H1 (cell line): ENCODE results near the gene ARHGEF19. TPM values are rescaled to one million over a fixed set of nuclear protein-coding genes. Genes with fewer than 3 reads are reported as not detected.

Experiments used
- CTCF ChIA-PET: fragments of 300-600 bp; sonication (Branson Sonifier 250); formaldehyde crosslinking; loops from one replicate; lab custom pipeline; 2021; ENCODE audit not compliant: partially characterized antibody; lab: Charles Lee
- POLR2A ChIA-PET: fragments of 300-600 bp; sonication (Branson Sonifier 250); formaldehyde crosslinking; loops from one replicate; lab custom pipeline; 2021; ENCODE audit warnings: inconsistent platforms; ENCODE audit not compliant: partially characterized antibody; lab: Charles Lee
- DNase-seq, 2 experiments: peaks; one replicate each; pipeline versions ENCODE4 v3.0.0 to v3.0.0-alpha.2; 2010 to 2022; ENCODE audit warnings: low spot score in 2 of 2, low read depth in 1 of 2, mixed read lengths in 1 of 2
- FAIRE-seq: peaks from 2 replicates; lab custom pipeline; 2011; peaks lifted over from hg19 to GRCh38; lab: Jason Lieb, UNC
- H2AFZ ChIP-seq: 2 replicates; pipeline ENCODE4 v1.8.1; 2012; ENCODE audit warnings: low read length, inconsistent platforms
- H2AK5ac ChIP-seq: 2 replicates; pipeline ENCODE4 v1.6.1; 2013; ENCODE audit warnings: low read depth, low read length
- H2BK120ac ChIP-seq: replicated peaks from 2 replicates; pipeline ENCODE3; 2013; ENCODE audit warnings: low read depth, low read length, inconsistent platforms
- H2BK12ac ChIP-seq: 2 replicates; pipeline ENCODE4 v1.6.1; 2013; ENCODE audit warnings: low read depth, low read length
- H2BK15ac ChIP-seq: 2 replicates; pipeline ENCODE4 v1.6.1; 2013; ENCODE audit warnings: low read length
- H2BK20ac ChIP-seq: 2 replicates; pipeline ENCODE4 v1.6.1; 2013; ENCODE audit warnings: low read length
- H2BK5ac ChIP-seq: 2 replicates; pipeline ENCODE4 v1.6.1; 2013; ENCODE audit warnings: low read depth, low read length
- H3K14ac ChIP-seq: 2 replicates; pipeline ENCODE4 v1.6.1; 2013; ENCODE audit warnings: inconsistent platforms; ENCODE audit not compliant: insufficient read length
- H3K18ac ChIP-seq: 2 replicates; pipeline ENCODE4 v1.6.1; 2013; ENCODE audit warnings: low read length; ENCODE audit errors: extremely low read depth
- H3K23ac ChIP-seq: 2 replicates; pipeline ENCODE4 v1.6.1; 2013; ENCODE audit warnings: inconsistent platforms; ENCODE audit not compliant: insufficient read length
- H3K23me2 ChIP-seq: 2 replicates; pipeline ENCODE4 v1.6.1; 2013; ENCODE audit warnings: low read depth, low read length
- H3K27ac ChIP-seq: 2 replicates; pipeline ENCODE4 v1.6.1; 2011; ENCODE audit warnings: low read depth, low read length, inconsistent platforms
- H3K27me3 ChIP-seq, 4 experiments: replicated peaks in 1 of 4; 1 replicate in 1 of 4; 2 replicates in 3 of 4; pipeline versions ENCODE4 v1.6.1 to v1.8.1; 2011 to 2013; ENCODE audit warnings: low read length in 3 of 4, mild to moderate bottlenecking in 3 of 4, inconsistent platforms in 2 of 4, mixed read lengths in 2 of 4, moderate library complexity in 1 of 4; ENCODE audit not compliant: control insufficient read depth in 3 of 4, insufficient read depth in 3 of 4; ENCODE audit errors: extremely low read depth in 1 of 4
- H3K36me3 ChIP-seq, 4 experiments: 2 replicates each; pipeline versions ENCODE4 v1.6.1 to v1.8.1; 2011 to 2013; ENCODE audit warnings: mild to moderate bottlenecking in 4 of 4, low read length in 3 of 4, moderate library complexity in 2 of 4, control low read depth in 1 of 4, inconsistent platforms in 1 of 4; ENCODE audit not compliant: insufficient read depth in 4 of 4, control insufficient read depth in 2 of 4
- H3K4ac ChIP-seq: replicated peaks from 2 replicates; pipeline ENCODE3; 2013; ENCODE audit warnings: low read length, low read depth, mixed read lengths, inconsistent platforms; ENCODE audit not compliant: insufficient read length
- H3K4me1 ChIP-seq, 4 experiments: replicated peaks in 1 of 4; 1 replicate in 1 of 4; 2 replicates in 3 of 4; pipeline versions ENCODE4 v1.6.1 to v1.8.1; 2011 to 2013; ENCODE audit warnings: low read length in 3 of 4, inconsistent platforms in 2 of 4, mixed read lengths in 1 of 4; ENCODE audit not compliant: insufficient read depth in 4 of 4, control insufficient read depth in 3 of 4
- H3K4me2 ChIP-seq, 2 experiments: 2 replicates each; pipeline versions ENCODE4 v1.6.1 to v1.8.1; 2011 to 2013; ENCODE audit warnings: low read depth in 2 of 2, low read length in 2 of 2, control low read depth in 1 of 2, inconsistent platforms in 1 of 2, mild to moderate bottlenecking in 1 of 2; ENCODE audit not compliant: insufficient read depth in 1 of 2
- H3K4me3 ChIP-seq, 4 experiments: fragments of 200-600, 300-600 bp in 1 of 4; sonication (generic), shearing (Covaris generic), sonication (Bioruptor Twin) in 1 of 4; 2 replicates each; pipeline versions ENCODE4 v1.5.1 to v1.8.1; 2011 to 2016; ENCODE audit warnings: low read length in 4 of 4, low read depth in 3 of 4, control low read depth in 2 of 4, inconsistent platforms in 2 of 4, mild to moderate bottlenecking in 2 of 4, mixed read lengths in 1 of 4, moderate library complexity in 1 of 4; ENCODE audit not compliant: insufficient read depth in 2 of 4; ENCODE audit errors: extremely low read depth in 1 of 4
- H3K56ac ChIP-seq: replicated peaks from 2 replicates; pipeline ENCODE3; 2013; ENCODE audit warnings: low read depth, mild to moderate bottlenecking, mixed read lengths, low read length, inconsistent platforms; ENCODE audit not compliant: insufficient read length
- H3K79me1 ChIP-seq: 2 replicates; pipeline ENCODE4 v1.6.1; 2013; ENCODE audit warnings: low read depth, low read length, control low read depth
- H3K79me2 ChIP-seq, 2 experiments: 2 replicates each; pipeline versions ENCODE4 v1.6.1 to v1.8.1; 2012 to 2013; ENCODE audit warnings: low read length in 2 of 2, mild to moderate bottlenecking in 2 of 2, inconsistent platforms in 1 of 2; ENCODE audit not compliant: insufficient read depth in 2 of 2, control insufficient read depth in 1 of 2
- H3K9ac ChIP-seq, 4 experiments: replicated peaks in 1 of 4; 1 replicate in 1 of 4; 2 replicates in 3 of 4; pipeline versions ENCODE4 v1.6.1 to v1.8.1; 2011 to 2013; ENCODE audit warnings: low read depth in 3 of 4, low read length in 3 of 4, control low read depth in 2 of 4, mild to moderate bottlenecking in 2 of 4, moderate library complexity in 2 of 4, inconsistent platforms in 1 of 4; ENCODE audit errors: extremely low read depth in 1 of 4
- H3K9me3 ChIP-seq, 2 experiments: 2 replicates each; pipeline versions ENCODE4 v1.6.1 to v1.8.1; 2012 to 2013; ENCODE audit warnings: mild to moderate bottlenecking in 2 of 2, moderate library complexity in 2 of 2, control low read depth in 1 of 2, inconsistent platforms in 1 of 2, low read depth in 1 of 2, low read length in 1 of 2, mixed read lengths in 1 of 2; ENCODE audit not compliant: insufficient read depth in 2 of 2
- H4K20me1 ChIP-seq, 2 experiments: replicated peaks in 1 of 2; 2 replicates each; pipeline versions ENCODE3 to v1.8.1; 2011 to 2013; ENCODE audit warnings: inconsistent platforms in 2 of 2, low read length in 2 of 2, mild to moderate bottlenecking in 1 of 2; ENCODE audit not compliant: insufficient read depth in 2 of 2, control insufficient read depth in 1 of 2
- H4K5ac ChIP-seq: 2 replicates; pipeline ENCODE4 v1.6.1; 2013; ENCODE audit warnings: low read length, low read depth, mixed read lengths, inconsistent platforms; ENCODE audit not compliant: insufficient read length
- H4K8ac ChIP-seq: 2 replicates; pipeline ENCODE4 v1.8.0; 2013; ENCODE audit warnings: mild to moderate bottlenecking, moderate library complexity, low read length, inconsistent platforms; ENCODE audit not compliant: insufficient read depth; ENCODE audit errors: extremely low read depth
- H4K91ac ChIP-seq: replicated peaks from 2 replicates; pipeline ENCODE3; 2013; ENCODE audit warnings: low read length, mixed read lengths, inconsistent platforms; ENCODE audit not compliant: insufficient read length
- CHD1 ChIP-seq: IDR thresholded peaks from 2 replicates; pipeline ENCODE4 v1.6.1; 2012; ENCODE audit warnings: low read depth, low read length, improper control_type of control experiment
- MAX ChIP-seq: IDR thresholded peaks from 2 replicates; pipeline ENCODE4 v1.6.1; 2012; ENCODE audit warnings: inconsistent platforms
- RAD21 ChIP-seq, 2 experiments: IDR thresholded peaks in 1 of 2; conservative IDR thresholded peaks in 1 of 2; 2 replicates each; pipeline ENCODE4 v1.6.1; 2011; ENCODE audit warnings: low read depth in 2 of 2, low read length in 2 of 2, improper control_type of control experiment in 1 of 2, inconsistent platforms in 1 of 2, mild to moderate bottlenecking in 1 of 2, moderate library complexity in 1 of 2
- SIN3A ChIP-seq, 2 experiments: IDR thresholded peaks in 1 of 2; conservative IDR thresholded peaks in 1 of 2; 2 replicates each; pipeline ENCODE4 v1.6.1; 2011 to 2012; ENCODE audit warnings: low read length in 2 of 2, improper control_type of control experiment in 1 of 2, low read depth in 1 of 2, mild to moderate bottlenecking in 1 of 2
- WGBS, 2 experiments: shearing (Covaris generic) in 1 of 2; methylation state at CpG; one replicate each; pipeline versions ENCODE4 v1.1.6 to v1.1.7; 2013 to 2015; ENCODE audit warnings: low lambda C conversion rate in 2 of 2, mixed read lengths in 2 of 2, inconsistent platforms in 1 of 2, low coverage in 1 of 2, missing lambda C conversion rate in 1 of 2; ENCODE audit not compliant: insufficient replicate concordance in 2 of 2, insufficient coverage in 1 of 2, insufficient read length in 1 of 2; ENCODE audit errors: extremely low coverage in 1 of 2, missing lambda C conversion rate in 1 of 2; 5-methylcytosine and 5-hydroxymethylcytosine counted together
- polyA plus RNA-seq, 7 experiments: library from polyadenylated mRNA; depleted of rRNA in 3 of 7; stranded (reverse) in 5 of 7; unstranded in 2 of 7; fragments of >200 nt in 5 of 7; fragments of 200-250 nt in 2 of 7; gene quantifications; 1 replicate in 5 of 7; 2 replicates in 1 of 7; 4 replicates in 1 of 7; pipeline versions ENCODE4 v1.2.1 to v1.2.3, GENCODE V29; 2011 to 2013; ENCODE audit warnings: missing spikeins in 2 of 7, mixed read lengths in 2 of 7
- total RNA-seq: library from RNA; stranded (reverse); fragmentation: NEBNext Ultra II Directional; extraction: Animal tissue kit (Norgen Biotek cat#: 25700); gene quantifications from 2 replicates; pipeline ENCODE4 v1.2.1, GENCODE V29; 2021
- TF ChIP-seq, protein P1 (sequence below), 3 experiments: IDR thresholded peaks; 1 replicate in 2 of 3; 2 replicates in 1 of 3; pipeline versions ENCODE4 v1.5.1 to v1.6.1; 2011; ENCODE audit warnings: low read length in 3 of 3, mild to moderate bottlenecking in 3 of 3, inconsistent platforms in 2 of 3, low read depth in 1 of 3, moderate library complexity in 1 of 3; ENCODE audit not compliant: insufficient read depth in 1 of 3; ENCODE audit errors: control extremely low read depth in 1 of 3

Gene ARHGEF19
- total and polyA plus RNA-seq, 2 of the 8 experiments (the other 6 are each of a cell fraction or from before 2014, with no cell fraction given) = 47.5 to 56.4 TPM

DNA sequence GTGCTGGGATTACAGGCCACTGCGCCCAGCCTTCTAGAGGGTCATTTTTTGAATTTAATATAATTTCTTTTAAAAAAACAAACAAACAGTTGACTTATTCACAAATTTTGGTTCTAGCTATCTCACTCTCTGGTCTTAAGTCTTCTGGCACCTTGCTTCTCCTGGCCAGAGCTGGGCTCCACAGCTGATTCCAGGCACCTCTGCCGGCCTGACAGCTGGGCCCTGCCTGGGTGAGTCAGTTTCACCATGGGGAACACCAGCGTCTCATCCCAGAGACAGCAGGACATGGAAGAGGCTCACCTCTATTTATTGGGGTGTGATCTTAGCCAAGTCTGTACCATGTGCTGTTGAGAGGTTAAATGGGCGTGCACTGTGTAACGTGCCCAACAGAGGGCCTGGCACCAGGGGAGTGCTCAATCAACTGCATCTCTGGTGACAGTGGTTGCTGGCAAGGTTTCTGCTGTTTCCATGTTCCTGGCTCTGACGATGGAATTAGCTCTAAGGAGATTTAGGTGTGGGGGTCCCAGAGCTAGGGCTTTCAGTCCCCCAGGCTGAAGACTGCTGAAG is 23.6 kb upstream of the ARHGEF19 start:
- Histone ChIP-seq H4K20me1 (no peaks in the 10 kb centered on the region), H4K5ac (no peak overlapping the region), H3K4ac (no peak overlapping the region), H3K4me1 (peaks cover 0 to 9% (median 3%) of the 10 kb centered on the region in 4 experiments; a peak in 6 of 7 replicates), H3K14ac (no peak overlapping the region), H3K9ac (no peak overlapping the region), H2AFZ (0 out of 2 replicates have a peak overlapping the region, but pooled peaks have one; percentile 47), H2BK120ac (no peak overlapping the region), H2BK5ac (no peak overlapping the region), H3K36me3 (no peaks in the 10 kb centered on the region), H3K4me2 (peak overlapping the region; percentile 80 to 95), H2BK15ac (no peak overlapping the region), H3K27me3 (no peaks in the 10 kb centered on the region; a peak in 1 of 7 replicates), H4K91ac (no peak overlapping the region), H2AK5ac (no peak overlapping the region), H3K9me3 (no peaks in the 10 kb centered on the region), H3K79me1 (no peaks in the 10 kb centered on the region; the same call in 1 of the 2 replicates), H3K23me2 (peaks cover 6% of the 10 kb centered on the region), H3K18ac (no peak overlapping the region), H4K8ac (no peak overlapping the region), H2BK20ac (no peak overlapping the region), H2BK12ac (no peak overlapping the region)
- no peak for DNase-seq
- POLR2A ChIA-PET = no interaction called here
- FAIRE-seq = peak; percentile 39
- TF ChIP-seq, protein P1, sequence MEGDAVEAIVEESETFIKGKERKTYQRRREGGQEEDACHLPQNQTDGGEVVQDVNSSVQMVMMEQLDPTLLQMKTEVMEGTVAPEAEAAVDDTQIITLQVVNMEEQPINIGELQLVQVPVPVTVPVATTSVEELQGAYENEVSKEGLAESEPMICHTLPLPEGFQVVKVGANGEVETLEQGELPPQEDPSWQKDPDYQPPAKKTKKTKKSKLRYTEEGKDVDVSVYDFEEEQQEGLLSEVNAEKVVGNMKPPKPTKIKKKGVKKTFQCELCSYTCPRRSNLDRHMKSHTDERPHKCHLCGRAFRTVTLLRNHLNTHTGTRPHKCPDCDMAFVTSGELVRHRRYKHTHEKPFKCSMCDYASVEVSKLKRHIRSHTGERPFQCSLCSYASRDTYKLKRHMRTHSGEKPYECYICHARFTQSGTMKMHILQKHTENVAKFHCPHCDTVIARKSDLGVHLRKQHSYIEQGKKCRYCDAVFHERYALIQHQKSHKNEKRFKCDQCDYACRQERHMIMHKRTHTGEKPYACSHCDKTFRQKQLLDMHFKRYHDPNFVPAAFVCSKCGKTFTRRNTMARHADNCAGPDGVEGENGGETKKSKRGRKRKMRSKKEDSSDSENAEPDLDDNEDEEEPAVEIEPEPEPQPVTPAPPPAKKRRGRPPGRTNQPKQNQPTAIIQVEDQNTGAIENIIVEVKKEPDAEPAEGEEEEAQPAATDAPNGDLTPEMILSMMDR (IDR thresholded peaks at IDR 0.05; ENCODE audit: control extremely low read depth in 1 of 3, insufficient read depth in 1 of 3, low read depth in 1 of 3, low read length in 3 of 3) = peak; percentile 13 to 53 (median 40); a peak in 3 of 4 replicates
- peak; percentile 69 for TF ChIP-seq MAX
- 0 out of 4 replicates have a peak, but pooled peaks of 1 of the 2 experiments have one; percentile 32 for TF ChIP-seq SIN3A (conservative IDR thresholded peaks at IDR 0.05 in 1 of 2, IDR thresholded peaks at IDR 0.05 in 1 of 2; ENCODE audit: low read depth in 1 of 2, low read length in 2 of 2)
- peak; percentile 1 to 34; a peak in 1 of 4 replicates for TF ChIP-seq RAD21 (IDR thresholded peaks at IDR 0.05 in 1 of 2, conservative IDR thresholded peaks at IDR 0.05 in 1 of 2; ENCODE audit: low read depth in 2 of 2, low read length in 2 of 2)
- TF ChIP-seq CHD1 = no peak
- TF ChIP-seq, all 59 proteins: peak for 4
- 43% methylated on average over 6 of the region's 6 CpGs; no CpG with 5 or more reads in 1 of the 2 experiments for WGBS, 2 experiments
- Histone ChIP-seq H3K79me2 (no peaks in the 10 kb centered on the region), H3K23ac (no peak overlapping the region), H3K56ac (no peak overlapping the region), H3K27ac (no peak overlapping the region), H3K4me3 (peak overlapping the region; percentile 60 to 74 (median 72); a peak in 6 of 8 replicates)
- CTCF ChIA-PET = interaction anchor here (0.6 to 13.8 kb wide), 8 partner anchors 8 to 157 kb away, joined by 3 to 106 read pairs (median 5); partner anchors contain the start of gene ARHGEF19
